ENCODE data around the gene THPO.

THPO gene

DNA sequence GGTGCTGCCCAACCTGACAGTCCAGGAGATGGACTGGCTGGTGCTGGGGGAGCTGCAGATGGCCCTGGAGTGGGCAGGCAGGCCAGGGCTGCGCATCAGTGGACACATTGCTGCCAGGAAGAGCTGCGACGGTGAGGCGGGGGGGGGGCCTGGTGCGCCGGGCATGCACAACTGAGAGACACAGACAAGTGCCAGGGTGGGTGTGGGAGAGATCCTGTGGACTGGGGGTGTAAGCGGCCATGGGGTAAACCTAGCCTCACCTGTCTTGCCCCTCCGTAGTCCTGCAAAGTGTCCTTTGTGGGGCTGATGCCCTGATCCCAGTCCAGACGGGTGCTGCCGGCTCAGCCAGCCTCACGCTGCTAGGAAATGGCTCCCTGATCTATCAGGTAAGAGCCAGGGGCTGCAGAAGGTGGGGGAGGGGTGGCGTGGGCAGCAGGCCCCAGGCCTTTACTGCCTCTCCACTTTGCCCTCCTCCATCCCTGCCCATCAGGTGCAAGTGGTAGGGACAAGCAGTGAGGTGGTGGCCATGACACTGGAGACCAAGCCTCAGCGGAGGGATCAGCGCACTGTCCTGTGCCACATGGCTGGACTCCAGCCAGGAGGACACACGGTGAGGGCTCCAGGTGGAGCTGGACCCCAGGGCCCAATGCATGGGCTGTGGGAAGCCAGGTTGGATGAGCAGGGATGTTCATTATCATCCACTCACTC, 5.2 kb upstream of the THPO start:
- DNase-seq (ENCODE audit: insufficient read length), result no peak

DNA sequence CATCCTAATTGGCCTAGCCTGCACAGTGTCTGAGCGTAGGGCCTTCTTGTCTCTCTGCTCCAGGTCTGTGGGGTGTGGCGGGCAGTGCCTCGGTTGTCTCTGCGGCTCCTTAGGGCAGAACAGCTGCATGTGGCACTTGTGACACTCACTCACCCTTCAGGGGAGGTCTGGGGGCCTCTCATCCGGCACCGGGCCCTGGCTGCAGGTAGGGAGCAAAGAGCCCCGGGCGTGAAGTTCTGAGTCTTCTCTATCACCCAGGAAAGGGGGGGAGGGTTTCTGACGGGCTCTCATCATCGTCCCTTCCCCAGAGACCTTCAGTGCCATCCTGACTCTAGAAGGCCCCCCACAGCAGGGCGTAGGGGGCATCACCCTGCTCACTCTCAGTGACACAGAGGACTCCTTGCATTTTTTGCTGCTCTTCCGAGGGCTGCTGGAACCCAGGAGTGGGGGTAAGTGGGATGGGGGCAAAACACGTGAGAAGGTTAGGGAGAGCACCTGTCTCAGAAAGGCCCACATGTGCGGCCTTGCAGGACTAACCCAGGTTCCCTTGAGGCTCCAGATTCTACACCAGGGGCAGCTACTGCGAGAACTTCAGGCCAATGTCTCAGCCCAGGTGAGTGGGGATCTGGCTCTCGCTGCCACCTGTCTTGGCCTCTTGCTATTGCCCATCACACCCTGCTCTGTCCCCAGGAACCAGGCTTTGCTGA, 4.5 kb upstream of the THPO start:
- DNase-seq (ENCODE audit: insufficient read length) (no peak), FAIRE-seq (no peak)
- TF ChIP-seq POLR2AphosphoS5 (IDR thresholded peaks at IDR 0.05; ENCODE audit: low read depth, low read length) (no peak), POLR2A (IDR thresholded peaks at IDR 0.05; ENCODE audit: low read depth, low read length) (no peak), TAF1 (IDR thresholded peaks at IDR 0.05; ENCODE audit: borderline replicate concordance, low read depth, low read length) (no peak)

More for the DNA sequence above, 5.2 kb upstream of the THPO start:
- TF ChIP-seq POLR2A (IDR thresholded peaks at IDR 0.05; ENCODE audit: low read depth, low read length) (no peak), POLR2AphosphoS5 (IDR thresholded peaks at IDR 0.05; ENCODE audit: low read depth, low read length) (no peak), TAF1 (IDR thresholded peaks at IDR 0.05; ENCODE audit: borderline replicate concordance, low read depth, low read length) (no peak)
- FAIRE-seq, result no peak

DNA sequence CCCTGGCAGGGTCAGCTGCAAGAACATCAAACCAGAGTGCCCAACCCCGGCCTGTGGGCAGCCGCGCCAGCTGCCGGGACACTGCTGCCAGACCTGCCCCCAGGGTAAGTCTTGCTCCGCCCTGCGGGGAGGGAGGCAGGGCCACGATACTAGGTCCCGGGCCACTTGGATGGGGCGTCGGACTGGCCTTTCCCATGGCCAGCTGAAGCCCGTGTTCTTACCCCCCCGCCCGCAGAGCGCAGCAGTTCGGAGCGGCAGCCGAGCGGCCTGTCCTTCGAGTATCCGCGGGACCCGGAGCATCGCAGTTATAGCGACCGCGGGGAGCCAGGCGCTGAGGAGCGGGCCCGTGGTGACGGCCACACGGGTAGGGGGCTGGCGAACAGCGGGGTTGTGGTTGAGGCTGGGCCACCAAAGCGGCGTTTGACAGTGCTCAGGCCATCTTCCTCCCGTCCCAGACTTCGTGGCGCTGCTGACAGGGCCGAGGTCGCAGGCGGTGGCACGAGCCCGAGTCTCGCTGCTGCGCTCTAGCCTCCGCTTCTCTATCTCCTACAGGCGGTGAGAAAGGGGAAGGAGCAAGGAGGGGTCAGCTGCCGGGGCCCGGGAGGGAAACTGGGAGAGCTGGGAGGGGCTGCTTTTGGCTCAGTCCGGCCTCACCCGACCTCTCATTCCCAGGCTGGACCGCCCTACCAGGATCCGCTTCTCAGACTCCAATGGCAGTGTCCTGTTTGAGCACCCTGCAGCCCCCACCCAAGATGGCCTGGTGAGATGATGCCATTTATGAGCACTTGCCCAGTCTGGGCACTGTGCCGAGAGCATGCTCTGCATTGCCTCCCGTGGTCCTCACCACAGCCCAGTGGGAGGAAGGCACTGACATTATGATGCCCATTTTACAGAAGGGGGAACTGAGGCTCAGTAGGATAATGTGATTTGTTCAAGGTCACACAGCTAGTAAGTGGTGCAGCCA, 3.5 kb upstream of the THPO start:
- no peak for FAIRE-seq
- DNase-seq (ENCODE audit: insufficient read length), result no peak
- no peak for TF ChIP-seq POLR2AphosphoS5 (IDR thresholded peaks at IDR 0.05; ENCODE audit: low read depth, low read length)
- TF ChIP-seq POLR2A (IDR thresholded peaks at IDR 0.05; ENCODE audit: low read depth, low read length), result no peak
- TF ChIP-seq TAF1 (IDR thresholded peaks at IDR 0.05; ENCODE audit: borderline replicate concordance, low read depth, low read length), result no peak

DNA sequence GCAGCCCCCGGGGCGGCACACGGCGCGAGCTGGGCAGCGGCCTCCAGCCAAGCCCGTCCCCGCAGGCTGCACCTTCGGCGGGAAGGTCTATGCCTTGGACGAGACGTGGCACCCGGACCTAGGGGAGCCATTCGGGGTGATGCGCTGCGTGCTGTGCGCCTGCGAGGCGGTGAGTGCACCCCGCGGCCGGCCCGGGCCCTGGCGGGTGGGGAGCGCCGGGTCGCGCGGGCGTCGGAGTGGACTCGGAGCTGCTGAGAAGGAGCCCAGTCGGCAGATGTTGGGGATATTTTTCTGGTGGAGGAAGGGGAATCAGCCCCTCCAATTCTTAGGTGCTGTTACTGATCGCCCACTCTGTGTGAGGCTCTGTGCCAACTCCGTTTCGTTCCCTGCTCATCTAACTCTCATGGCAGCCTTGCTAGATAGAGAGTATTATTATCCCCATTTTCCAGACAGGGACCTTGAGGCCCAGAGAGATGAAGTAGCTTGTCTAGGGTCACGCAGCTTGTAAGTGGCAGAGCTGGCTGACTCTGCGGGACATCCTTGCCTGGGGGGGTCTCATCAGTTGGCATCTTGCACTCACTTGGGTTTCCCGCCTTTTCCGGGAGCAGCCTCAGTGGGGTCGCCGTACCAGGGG, 2.7 kb upstream of the THPO start:
- FAIRE-seq (no peak), DNase-seq (ENCODE audit: insufficient read length) (no peak)
- TF ChIP-seq POLR2A (IDR thresholded peaks at IDR 0.05; ENCODE audit: low read depth, low read length) (no peak), POLR2AphosphoS5 (IDR thresholded peaks at IDR 0.05; ENCODE audit: low read depth, low read length) (no peak), TAF1 (IDR thresholded peaks at IDR 0.05; ENCODE audit: borderline replicate concordance, low read depth, low read length) (no peak)

DNA sequence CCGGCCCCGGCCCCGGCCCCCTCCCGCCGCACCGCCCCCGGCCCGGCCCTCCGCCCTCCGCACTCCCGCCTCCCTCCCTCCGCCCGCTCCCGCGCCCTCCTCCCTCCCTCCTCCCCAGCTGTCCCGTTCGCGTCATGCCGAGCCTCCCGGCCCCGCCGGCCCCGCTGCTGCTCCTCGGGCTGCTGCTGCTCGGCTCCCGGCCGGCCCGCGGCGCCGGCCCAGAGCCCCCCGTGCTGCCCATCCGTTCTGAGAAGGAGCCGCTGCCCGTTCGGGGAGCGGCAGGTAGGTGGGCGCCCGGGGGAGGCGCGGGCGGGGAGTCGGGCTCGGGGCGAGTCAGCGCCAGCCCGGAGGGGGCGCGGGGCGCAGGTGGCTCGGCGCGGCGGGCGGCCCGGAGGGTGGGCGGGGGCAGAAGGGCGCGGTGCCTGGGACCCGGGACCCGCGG, 2.2 kb upstream of the THPO start:
- TF ChIP-seq POLR2AphosphoS5 (IDR thresholded peaks at IDR 0.05; ENCODE audit: low read depth, low read length) (no peak), TAF1 (IDR thresholded peaks at IDR 0.05; ENCODE audit: borderline replicate concordance, low read depth, low read length) (no peak), POLR2A (IDR thresholded peaks at IDR 0.05; ENCODE audit: low read depth, low read length) (no peak)
- FAIRE-seq, result no peak
- DNase-seq (ENCODE audit: insufficient read length), result no peak

DNA sequence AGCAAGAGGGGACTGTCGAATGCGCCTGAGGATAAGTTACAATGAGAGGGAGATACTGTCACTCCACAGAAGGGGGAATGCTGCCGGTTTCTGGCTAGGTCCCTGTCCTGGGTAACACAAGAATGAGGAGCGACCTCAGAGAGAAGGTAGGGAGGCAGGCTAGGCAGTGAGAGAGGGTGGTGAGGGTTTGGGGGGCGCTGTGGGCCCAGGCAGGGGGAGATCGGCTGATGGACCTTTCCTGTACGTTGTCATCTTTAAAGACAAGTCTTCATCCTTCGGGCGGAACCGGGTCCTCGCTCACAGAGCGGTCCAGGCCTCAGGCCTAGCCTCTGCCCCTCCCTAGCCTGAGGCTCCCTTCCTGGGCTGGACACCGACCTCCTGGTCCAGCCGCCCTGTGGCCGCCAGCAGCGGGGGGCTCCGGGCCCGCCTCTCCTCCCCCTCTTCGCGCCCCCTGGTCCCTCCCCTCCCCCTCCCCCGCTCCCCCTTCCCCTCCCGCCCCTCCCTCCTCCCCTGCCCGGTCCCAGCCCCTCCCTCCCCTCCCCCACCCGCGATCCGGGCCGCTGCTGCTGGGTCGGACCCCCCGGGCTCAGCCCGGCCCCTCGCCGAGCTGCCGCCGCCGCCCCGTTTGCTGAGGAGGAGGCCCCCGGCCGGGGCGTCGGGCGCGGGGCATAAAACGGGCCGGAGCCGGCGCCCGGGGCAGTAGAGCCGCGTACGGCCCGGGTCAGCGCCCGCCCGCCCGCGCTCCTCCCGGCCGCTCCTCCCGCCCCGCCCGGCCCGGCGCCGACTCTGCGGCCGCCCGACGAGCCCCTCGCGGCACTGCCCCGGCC, 1.6 kb upstream of the THPO start, which contains the start of gene CHRD:
CHRD (plus strand) TSS at position 697 of the 827 bp plus-strand sequence. CDS start 265 bp downstream, outside the sequence.
- TF ChIP-seq TAF1 (IDR thresholded peaks at IDR 0.05; ENCODE audit: borderline replicate concordance, low read depth, low read length), result no peak
- TF ChIP-seq POLR2AphosphoS5 (IDR thresholded peaks at IDR 0.05; ENCODE audit: low read depth, low read length), result no peak
- TF ChIP-seq POLR2A (IDR thresholded peaks at IDR 0.05; ENCODE audit: low read depth, low read length), result no peak
- FAIRE-seq, result no peak
- no peak for DNase-seq (ENCODE audit: insufficient read length)

DNA sequence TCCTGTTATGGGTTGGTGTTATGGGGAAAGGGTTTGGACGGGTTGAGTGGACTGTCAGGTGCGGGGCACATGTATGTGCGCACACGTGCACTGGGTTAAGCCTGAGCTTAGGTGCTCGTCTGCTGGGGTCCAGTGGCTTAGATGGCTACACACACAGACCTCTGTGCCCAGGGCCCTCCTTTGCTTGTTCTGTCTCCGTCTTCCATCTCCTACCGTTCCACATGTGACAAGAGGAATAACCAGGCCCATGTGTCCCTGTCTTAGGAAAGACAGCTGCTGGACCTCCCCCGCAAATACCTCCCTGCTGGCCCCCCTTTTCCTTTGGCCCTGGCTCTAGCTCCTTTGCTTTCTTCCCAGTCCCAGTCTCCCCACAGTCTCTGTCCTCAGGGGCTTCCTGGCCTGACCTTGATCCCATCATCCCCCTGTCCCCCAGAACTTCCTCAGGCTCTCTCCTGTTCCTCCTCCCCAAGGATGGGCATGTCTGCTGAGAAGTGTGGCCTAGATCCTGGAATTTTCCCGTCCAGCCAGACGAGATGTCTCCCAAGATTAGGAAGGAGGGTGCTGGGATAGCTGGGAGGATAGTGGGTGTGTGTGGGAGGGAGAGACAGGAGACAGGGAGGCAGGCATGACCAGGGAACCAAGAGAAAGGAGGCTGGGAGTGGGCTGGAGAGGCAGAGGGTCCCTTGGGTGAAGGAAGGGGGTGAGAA, 797 bp upstream of the THPO start:
- no peak for FAIRE-seq
- TF ChIP-seq POLR2A (IDR thresholded peaks at IDR 0.05; ENCODE audit: low read depth, low read length), result no peak

DNA sequence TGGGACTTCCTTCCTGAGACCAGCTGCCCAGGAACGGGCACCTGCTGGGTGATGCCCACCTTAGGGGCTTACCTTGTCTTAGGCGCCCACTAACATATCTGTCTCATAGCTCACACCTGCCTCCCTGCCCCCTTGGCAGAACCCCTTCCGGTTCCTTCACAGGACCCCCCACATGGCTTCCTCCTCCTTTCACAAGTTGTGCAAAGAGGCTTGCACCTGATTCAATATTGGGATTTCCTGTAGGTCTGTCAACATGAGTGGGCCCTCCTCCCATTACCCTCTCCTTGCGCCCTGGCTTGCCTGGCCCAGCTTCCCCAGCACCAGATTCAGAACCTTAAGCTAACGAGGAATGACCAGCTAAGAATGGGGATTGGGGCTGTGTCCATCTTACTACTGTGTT, 633 bp downstream of the THPO start:
- DNase-seq (ENCODE audit: insufficient read length), result no peak
- TF ChIP-seq POLR2A (IDR thresholded peaks at IDR 0.05; ENCODE audit: low read depth, low read length) (no peak), POLR2AphosphoS5 (IDR thresholded peaks at IDR 0.05; ENCODE audit: low read depth, low read length) (no peak), TAF1 (IDR thresholded peaks at IDR 0.05; ENCODE audit: borderline replicate concordance, low read depth, low read length) (no peak)
- FAIRE-seq, result no peak

More for the DNA sequence above, 797 bp upstream of the THPO start:
- no peak for DNase-seq (ENCODE audit: insufficient read length)

DNA sequence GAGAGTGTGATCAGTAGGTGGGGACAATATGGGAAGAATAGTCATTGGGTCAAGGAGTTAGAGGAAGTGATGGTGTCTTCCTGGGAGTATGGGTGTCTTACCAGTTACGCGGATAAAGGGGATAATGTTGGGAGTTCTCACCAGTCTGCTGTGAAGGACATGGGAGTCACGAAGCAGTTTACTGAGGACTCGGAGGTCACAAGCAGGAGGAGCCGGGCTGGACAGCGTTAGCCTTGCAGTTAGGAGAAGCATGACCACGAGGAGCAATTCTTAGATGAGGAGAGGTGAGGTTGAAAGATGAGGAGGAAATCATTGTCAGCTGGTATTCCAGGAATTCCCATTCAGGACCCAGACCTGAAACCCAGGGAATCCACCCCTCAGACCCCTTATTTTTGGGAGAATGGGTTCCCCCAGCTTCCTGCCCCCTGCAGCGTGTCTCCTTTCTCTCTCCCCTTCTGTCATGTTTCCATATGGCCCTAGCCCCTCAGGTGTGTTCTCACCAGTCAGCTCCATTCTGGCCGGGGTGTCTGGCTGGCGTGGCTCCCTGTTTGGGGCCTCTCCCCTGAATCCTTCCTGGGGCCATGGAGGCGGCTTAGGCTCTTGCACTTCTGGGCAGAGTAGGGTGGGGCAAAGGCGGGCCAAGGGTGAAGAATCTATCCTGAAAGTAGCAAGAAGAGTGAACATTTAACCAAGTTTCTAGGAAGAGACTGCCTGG, 2.1 kb downstream of the THPO start:
- DNase-seq (ENCODE audit: insufficient read length) (no peak), FAIRE-seq (no peak)
- TF ChIP-seq TAF1 (IDR thresholded peaks at IDR 0.05; ENCODE audit: borderline replicate concordance, low read depth, low read length), result no peak
- TF ChIP-seq POLR2AphosphoS5 (IDR thresholded peaks at IDR 0.05; ENCODE audit: low read depth, low read length), result no peak
